Liver (tissue), 9 donors: ENCODE measurements around the gene SPAG16. TPM values are rescaled to one million over a fixed set of nuclear protein-coding genes. Genes with fewer than 3 reads are reported as not detected.

Experiments
- DNase-seq: peaks from one replicate; pipeline ENCODE4 v3.0.0-alpha.2; 2017; ENCODE audit warnings: low spot score
- H3K27ac ChIP-seq, 2 donors: one replicate each; pipeline ENCODE4 v1.7.0; 2013; ENCODE audit warnings: inconsistent platforms in 2 of 2, low read length in 2 of 2, control low read depth in 1 of 2, low read depth in 1 of 2, mild to moderate bottlenecking in 1 of 2
- H3K27me3 ChIP-seq, 4 donors: one replicate each; pipeline versions ENCODE4 v1.6.1 to v1.7.0; 2013; ENCODE audit warnings: low read length in 3 of 4, inconsistent platforms in 1 of 4, mild to moderate bottlenecking in 1 of 4, moderate library complexity in 1 of 4; ENCODE audit not compliant: control insufficient read depth in 4 of 4, insufficient read depth in 4 of 4
- H3K36me3 ChIP-seq, 4 donors: one replicate each; pipeline versions ENCODE4 v1.6.1 to v1.7.0; 2013; ENCODE audit warnings: low read length in 3 of 4, mild to moderate bottlenecking in 3 of 4, low read depth in 1 of 4, moderate library complexity in 1 of 4; ENCODE audit not compliant: control insufficient read depth in 4 of 4, insufficient read depth in 3 of 4
- H3K4me1 ChIP-seq, 4 donors: one replicate each; pipeline versions ENCODE4 v1.6.1 to v1.7.0; 2013; ENCODE audit warnings: low read length in 3 of 4, mild to moderate bottlenecking in 3 of 4, moderate library complexity in 1 of 4; ENCODE audit not compliant: control insufficient read depth in 4 of 4, insufficient read depth in 4 of 4
- H3K4me3 ChIP-seq, 3 donors: one replicate each; pipeline versions ENCODE4 v1.6.1 to v1.7.0; 2013; ENCODE audit warnings: low read length in 3 of 3, control low read depth in 1 of 3, low read depth in 1 of 3, mild to moderate bottlenecking in 1 of 3
- H3K9ac ChIP-seq, 2 donors: one replicate each; pipeline ENCODE4 v1.7.0; 2013; ENCODE audit warnings: low read length in 2 of 2, mild to moderate bottlenecking in 2 of 2, moderate library complexity in 2 of 2, control low read depth in 1 of 2, low read depth in 1 of 2
- H3K9me3 ChIP-seq, 4 donors: one replicate each; pipeline versions ENCODE4 v1.6.1 to v1.7.0; 2013; ENCODE audit warnings: low read length in 3 of 4; ENCODE audit not compliant: control insufficient read depth in 4 of 4
- ATF3 ChIP-seq: IDR thresholded peaks from 2 replicates; pipeline ENCODE4 v1.6.1; 2016; ENCODE audit warnings: antibody characterized with exemption
- EGR1 ChIP-seq, 2 donors: IDR thresholded peaks; 2 replicates each; pipeline ENCODE4 v1.6.1; 2016 to 2018; ENCODE audit warnings: antibody characterized with exemption in 2 of 2, low read depth in 2 of 2
- FOXA1 ChIP-seq: IDR thresholded peaks from 2 replicates; pipeline ENCODE4 v1.6.1; 2016; ENCODE audit warnings: antibody characterized with exemption
- FOXA2 ChIP-seq: IDR thresholded peaks from 2 replicates; pipeline ENCODE4 v1.6.1; 2016; ENCODE audit warnings: antibody characterized with exemption
- GABPA ChIP-seq, 2 donors: IDR thresholded peaks in 1 of 2; conservative IDR thresholded peaks in 1 of 2; 2 replicates each; pipeline ENCODE4 v1.6.1; 2016; ENCODE audit warnings: antibody characterized with exemption in 2 of 2, mild to moderate bottlenecking in 1 of 2, moderate library complexity in 1 of 2
- HNF4A ChIP-seq, 2 donors: conservative IDR thresholded peaks; 2 replicates each; pipeline ENCODE4 v1.6.1; 2016; ENCODE audit warnings: antibody characterized with exemption in 2 of 2, mild to moderate bottlenecking in 2 of 2
- HNF4G ChIP-seq: IDR thresholded peaks from 2 replicates; pipeline ENCODE4 v1.6.1; 2016; ENCODE audit warnings: antibody characterized with exemption
- JUND ChIP-seq, 2 donors: IDR thresholded peaks; 2 replicates each; pipeline ENCODE4 v1.6.1; 2016; ENCODE audit warnings: antibody characterized with exemption in 2 of 2
- NR2F2 ChIP-seq: IDR thresholded peaks from 2 replicates; pipeline ENCODE4 v1.6.1; 2016; ENCODE audit warnings: antibody characterized with exemption
- RAD21 ChIP-seq, 2 donors: IDR thresholded peaks; 2 replicates each; pipeline ENCODE4 v1.6.1; 2016; ENCODE audit warnings: antibody characterized with exemption in 2 of 2, mild to moderate bottlenecking in 2 of 2
- REST ChIP-seq: IDR thresholded peaks from 2 replicates; pipeline ENCODE4 v1.6.1; 2016; ENCODE audit warnings: antibody characterized with exemption, mild to moderate bottlenecking
- RXRA ChIP-seq, 2 donors: IDR thresholded peaks; 2 replicates each; pipeline ENCODE4 v1.6.1; 2017 to 2018; ENCODE audit warnings: antibody characterized with exemption in 2 of 2, mild to moderate bottlenecking in 1 of 2
- SP1 ChIP-seq: IDR thresholded peaks from 2 replicates; pipeline ENCODE4 v1.6.1; 2018; ENCODE audit warnings: antibody characterized with exemption, mild to moderate bottlenecking
- TAF1 ChIP-seq: conservative IDR thresholded peaks from 2 replicates; pipeline ENCODE4 v1.6.1; 2016; ENCODE audit warnings: antibody characterized with exemption, mild to moderate bottlenecking
- YY1 ChIP-seq: IDR thresholded peaks from 2 replicates; pipeline ENCODE4 v1.6.1; 2016; ENCODE audit warnings: antibody characterized with exemption, mild to moderate bottlenecking
- ZBTB33 ChIP-seq: IDR thresholded peaks from 2 replicates; pipeline ENCODE4 v1.6.1; 2016; ENCODE audit warnings: antibody characterized with exemption
- WGBS: extraction: QIAGEN DNeasy Blood & Tissue Kit; methylation state at CpG from one replicate; pipeline ENCODE4 v1.1.7; 2013; 5-methylcytosine and 5-hydroxymethylcytosine counted together
- polyA plus RNA-seq, 2 donors: library from polyadenylated mRNA; stranded (reverse) in 1 of 2; unstranded in 1 of 2; fragments of 200-250 nt in 1 of 2; fragments of >200 nt in 1 of 2; fragmentation: Nextera tagmentation in 1 of 2; extraction: Ambion mirVana in 1 of 2; gene quantifications; one replicate each; pipeline versions ENCODE4 v1.2.1 to v1.2.3, GENCODE V29; 2013 to 2015
- total RNA-seq, 2 donors: library from RNA; depleted of rRNA; stranded (reverse); fragments of >200 nt; gene quantifications; one replicate each; pipeline ENCODE4 v1.2.3, GENCODE V29; 2014
- TF ChIP-seq, protein P1 (sequence below): fragments of 150-350 bp; IDR thresholded peaks from 2 replicates; pipeline ENCODE4 v1.5.1; 2017; ENCODE audit warnings: improper control_type of control experiment, low read depth, low read length; ENCODE audit not compliant: missing input control
- TF ChIP-seq, protein P2 (sequence below): IDR thresholded peaks from 2 replicates; pipeline ENCODE4 v1.6.1; 2016; ENCODE audit warnings: antibody characterized with exemption
- donor health status: healthy.
- donor health status: healthy.
- donor health status: healthy.
- donor health status: healthy.
- donor health status: healthy.

SPAG16 gene
- total and polyA plus RNA-seq, 4 donors, result 6.4 to 12.7 (median 11.4) TPM

DNA sequence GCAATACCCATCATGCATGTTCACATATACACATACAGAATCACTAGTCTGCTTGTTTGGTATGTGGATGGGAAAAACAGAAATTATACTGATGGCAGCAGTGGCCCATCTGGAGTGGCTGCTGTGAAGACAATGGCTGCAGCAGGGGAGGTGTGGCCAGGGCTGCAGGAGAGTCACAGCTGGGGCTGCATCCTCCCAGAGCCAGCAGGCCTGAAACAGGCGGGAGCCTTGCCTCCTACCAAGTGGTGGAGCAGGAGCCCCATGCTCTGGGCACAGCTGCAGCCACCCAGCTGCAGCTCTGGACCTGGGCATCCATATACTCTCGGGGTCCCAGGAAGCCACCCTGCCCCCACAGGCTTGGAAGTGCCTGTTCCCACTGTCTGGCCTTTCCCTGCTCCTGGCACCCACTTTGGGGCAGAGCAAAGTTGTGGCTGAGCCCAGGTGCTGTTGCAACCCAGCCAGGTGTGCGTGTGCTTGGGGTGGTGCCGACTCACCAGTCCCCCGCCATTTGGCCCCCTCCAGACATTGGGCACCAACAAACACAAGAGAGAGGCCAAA, 136.6 kb downstream of the SPAG16 start:
- no peak overlapping the region for H3K9ac ChIP-seq
- no peaks in the 10 kb centered on the region for H3K27me3 ChIP-seq
- H3K4me1 ChIP-seq, result no peaks in the 10 kb centered on the region
- no peak overlapping the region for H3K27ac ChIP-seq
- 92% methylated on average over 5 of the region's 5 CpGs for WGBS
- DNase-seq, result no peak
- no peaks in the 10 kb centered on the region for H3K9me3 ChIP-seq
- TF ChIP-seq GABPA (IDR thresholded peaks at IDR 0.05 in 1 of 2, conservative IDR thresholded peaks at IDR 0.05 in 1 of 2) (no peak), RXRA (IDR thresholded peaks at IDR 0.05) (no peak), YY1 (no peak), HNF4G (no peak), ZBTB33 (no peak)
- no peak overlapping the region for H3K4me3 ChIP-seq
- no peaks in the 10 kb centered on the region for H3K36me3 ChIP-seq

GRCh38 chr2:213422211-213422610, 137.9 kb downstream of the SPAG16 start:
- H3K4me1 ChIP-seq, result no peaks in the 10 kb centered on the region
- H3K36me3 ChIP-seq, result no peaks in the 10 kb centered on the region
- no peaks in the 10 kb centered on the region for H3K9me3 ChIP-seq
- DNase-seq, result no peak
- no peak overlapping the region for H3K27ac ChIP-seq
- 87% methylated on average over 2 of the region's 2 CpGs for WGBS
- no peak overlapping the region for H3K4me3 ChIP-seq
- H3K9ac ChIP-seq, result no peak overlapping the region
- TF ChIP-seq REST (no peak), TAF1 (no peak), FOXA1 (no peak), RAD21 (IDR thresholded peaks at IDR 0.05) (no peak), RXRA (IDR thresholded peaks at IDR 0.05) (no peak), JUND (IDR thresholded peaks at IDR 0.05) (no peak), NR2F2 (no peak), ZBTB33 (no peak), HNF4G (no peak), HNF4A (conservative IDR thresholded peaks at IDR 0.05) (no peak), YY1 (no peak), ATF3 (no peak), EGR1 (IDR thresholded peaks at IDR 0.05; ENCODE audit: low read depth in 2 of 2) (no peak), GABPA (IDR thresholded peaks at IDR 0.05 in 1 of 2, conservative IDR thresholded peaks at IDR 0.05 in 1 of 2) (no peak), FOXA2 (no peak), SP1 (no peak)
- TF ChIP-seq, protein P1, sequence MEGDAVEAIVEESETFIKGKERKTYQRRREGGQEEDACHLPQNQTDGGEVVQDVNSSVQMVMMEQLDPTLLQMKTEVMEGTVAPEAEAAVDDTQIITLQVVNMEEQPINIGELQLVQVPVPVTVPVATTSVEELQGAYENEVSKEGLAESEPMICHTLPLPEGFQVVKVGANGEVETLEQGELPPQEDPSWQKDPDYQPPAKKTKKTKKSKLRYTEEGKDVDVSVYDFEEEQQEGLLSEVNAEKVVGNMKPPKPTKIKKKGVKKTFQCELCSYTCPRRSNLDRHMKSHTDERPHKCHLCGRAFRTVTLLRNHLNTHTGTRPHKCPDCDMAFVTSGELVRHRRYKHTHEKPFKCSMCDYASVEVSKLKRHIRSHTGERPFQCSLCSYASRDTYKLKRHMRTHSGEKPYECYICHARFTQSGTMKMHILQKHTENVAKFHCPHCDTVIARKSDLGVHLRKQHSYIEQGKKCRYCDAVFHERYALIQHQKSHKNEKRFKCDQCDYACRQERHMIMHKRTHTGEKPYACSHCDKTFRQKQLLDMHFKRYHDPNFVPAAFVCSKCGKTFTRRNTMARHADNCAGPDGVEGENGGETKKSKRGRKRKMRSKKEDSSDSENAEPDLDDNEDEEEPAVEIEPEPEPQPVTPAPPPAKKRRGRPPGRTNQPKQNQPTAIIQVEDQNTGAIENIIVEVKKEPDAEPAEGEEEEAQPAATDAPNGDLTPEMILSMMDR, result no peak
- TF ChIP-seq, protein P2, sequence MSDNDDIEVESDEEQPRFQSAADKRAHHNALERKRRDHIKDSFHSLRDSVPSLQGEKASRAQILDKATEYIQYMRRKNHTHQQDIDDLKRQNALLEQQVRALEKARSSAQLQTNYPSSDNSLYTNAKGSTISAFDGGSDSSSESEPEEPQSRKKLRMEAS, result no peak
- no peaks in the 10 kb centered on the region for H3K27me3 ChIP-seq
